GM12865 (cell line): Measurements from ENCODE around the gene SPAG16.
"Not testable (repeated sequence)": the region's sequence is repeated elsewhere in the genome, so short reads cannot be mapped to it uniquely, and the experiment has no call there.

ENCODE experiments used
- DNase-seq: peaks from one replicate; pipeline ENCODE4 v3.0.0; 2010; ENCODE audit warnings: low read depth
- H3K4me3 ChIP-seq: 2 replicates; pipeline ENCODE4 v1.5.1; 2011; ENCODE audit warnings: mild to moderate bottlenecking, low read depth, low read length, control low read depth
- CTCF ChIP-seq: IDR thresholded peaks from 2 replicates; pipeline ENCODE4 v1.5.1; 2011; ENCODE audit warnings: low read length, control low read depth, low read depth, inconsistent platforms; ENCODE audit not compliant: insufficient read depth; ENCODE audit errors: missing control alignments

The SPAG16 gene

GRCh38 chr2:213353419-213353818 is 69.2 kb downstream of the SPAG16 start:
- no peak overlapping the region for H3K4me3 ChIP-seq
- TF ChIP-seq CTCF = no peak
- DNase-seq = no peak

GRCh38 chr2:213376644-213377043 is 92.4 kb downstream of the SPAG16 start:
- no peak for DNase-seq
- no peak overlapping the region for H3K4me3 ChIP-seq
- no peak for TF ChIP-seq CTCF

- not testable (repeated sequence) for DNase-seq, H3K4me3 ChIP-seq
Measured at GRCh38 chr2:213407027-213407426, 122.8 kb downstream of the SPAG16 start.

- not testable (repeated sequence) for H3K4me3 ChIP-seq, DNase-seq
Measured at GRCh38 chr2:213408426-213409070, 124.3 kb downstream of the SPAG16 start.

GRCh38 chr2:213410687-213411086 is 126.4 kb downstream of the SPAG16 start:
- DNase-seq, H3K4me3 ChIP-seq: not testable (repeated sequence)

GRCh38 chr2:213411582-213412289 is 127.5 kb downstream of the SPAG16 start:
- no peak for DNase-seq
- no peak for TF ChIP-seq CTCF
- no peak overlapping the region for H3K4me3 ChIP-seq

GRCh38 chr2:213415093-213415492 is 130.8 kb downstream of the SPAG16 start:
- no peak for TF ChIP-seq CTCF
- DNase-seq = no peak
- no peak overlapping the region for H3K4me3 ChIP-seq

GRCh38 chr2:213416832-213417231 is 132.6 kb downstream of the SPAG16 start:
- H3K4me3 ChIP-seq = no peak overlapping the region
- DNase-seq = no peak
- no peak for TF ChIP-seq CTCF
